Suprapubic skin (tissue), 3 donors: ENCODE results near the gene INPP4B.

Experiments
- POLR2AphosphoS5 ChIP-seq, 3 donors: sonication (generic); formaldehyde crosslinking; IDR thresholded peaks; one replicate each; pipeline ENCODE4 v1.6.1; 2017; ENCODE audit warnings: antibody characterized with exemption in 3 of 3
- TF ChIP-seq, protein P1 (sequence below), 2 donors: fragments of 200-600 bp in 1 of 2; fragments of 450-650 bp in 1 of 2; sonication (generic) in 1 of 2; IDR thresholded peaks; one replicate each; pipeline ENCODE4 v1.5.1; 2016 to 2019; ENCODE audit warnings: antibody characterized with exemption in 2 of 2, mild to moderate bottlenecking in 1 of 2, moderate library complexity in 1 of 2

GRCh38 chr4:142396279-142396678 is 449.8 kb downstream of the INPP4B start:
- TF ChIP-seq POLR2AphosphoS5 (IDR thresholded peaks at IDR 0.05), result no peak
- TF ChIP-seq, protein P1, sequence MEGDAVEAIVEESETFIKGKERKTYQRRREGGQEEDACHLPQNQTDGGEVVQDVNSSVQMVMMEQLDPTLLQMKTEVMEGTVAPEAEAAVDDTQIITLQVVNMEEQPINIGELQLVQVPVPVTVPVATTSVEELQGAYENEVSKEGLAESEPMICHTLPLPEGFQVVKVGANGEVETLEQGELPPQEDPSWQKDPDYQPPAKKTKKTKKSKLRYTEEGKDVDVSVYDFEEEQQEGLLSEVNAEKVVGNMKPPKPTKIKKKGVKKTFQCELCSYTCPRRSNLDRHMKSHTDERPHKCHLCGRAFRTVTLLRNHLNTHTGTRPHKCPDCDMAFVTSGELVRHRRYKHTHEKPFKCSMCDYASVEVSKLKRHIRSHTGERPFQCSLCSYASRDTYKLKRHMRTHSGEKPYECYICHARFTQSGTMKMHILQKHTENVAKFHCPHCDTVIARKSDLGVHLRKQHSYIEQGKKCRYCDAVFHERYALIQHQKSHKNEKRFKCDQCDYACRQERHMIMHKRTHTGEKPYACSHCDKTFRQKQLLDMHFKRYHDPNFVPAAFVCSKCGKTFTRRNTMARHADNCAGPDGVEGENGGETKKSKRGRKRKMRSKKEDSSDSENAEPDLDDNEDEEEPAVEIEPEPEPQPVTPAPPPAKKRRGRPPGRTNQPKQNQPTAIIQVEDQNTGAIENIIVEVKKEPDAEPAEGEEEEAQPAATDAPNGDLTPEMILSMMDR (IDR thresholded peaks at IDR 0.05), result no peak
